ENCODE data around the gene AFF4. TPM values are rescaled to one million over a fixed set of nuclear protein-coding genes. Genes with fewer than 3 reads are reported as not detected.
"Not testable (repeated sequence)": the region's sequence is repeated elsewhere in the genome, so short reads cannot be mapped to it uniquely, and the experiment has no call there.

Gene AFF4
- polyA plus RNA-seq, 1 donor from 2014 or later = 60.6 TPM

GRCh38 chr5:132961887-132962286 is 1.5 kb downstream of the AFF4 start:
- Histone ChIP-seq H3F3A (ENCODE audit: insufficient read depth, low read length, poor library complexity, severe bottlenecking) (no peaks in the 10 kb centered on the region), H3K27ac (ENCODE audit: low read length) (peak overlapping the region; percentile 95), H3K9me2 (ENCODE audit: insufficient read depth, low read length) (no peaks in the 10 kb centered on the region), H4K20me1 (ENCODE audit: insufficient read depth) (no peaks in the 10 kb centered on the region), H3K36me3 (ENCODE audit: insufficient read depth, low read length) (no peaks in the 10 kb centered on the region), H3K79me2 (replicated peaks; ENCODE audit: insufficient read depth, low read length) (peaks cover 63% of the 10 kb centered on the region), H3K4me2 (ENCODE audit: low read length) (peak overlapping the region; percentile 91), H3K9ac (ENCODE audit: low read length) (peak overlapping the region; percentile 98), H2AFZ (ENCODE audit: low read depth, low read length) (peak overlapping the region; percentile 83), H3K27me3 (ENCODE audit: insufficient read depth, low read depth, low read length) (no peaks in the 10 kb centered on the region), H3K4me3 (ENCODE audit: low read length) (peak overlapping the region; percentile 87), H3K9me3 (ENCODE audit: low read length) (no peaks in the 10 kb centered on the region)
- TF ChIP-seq, protein P1, sequence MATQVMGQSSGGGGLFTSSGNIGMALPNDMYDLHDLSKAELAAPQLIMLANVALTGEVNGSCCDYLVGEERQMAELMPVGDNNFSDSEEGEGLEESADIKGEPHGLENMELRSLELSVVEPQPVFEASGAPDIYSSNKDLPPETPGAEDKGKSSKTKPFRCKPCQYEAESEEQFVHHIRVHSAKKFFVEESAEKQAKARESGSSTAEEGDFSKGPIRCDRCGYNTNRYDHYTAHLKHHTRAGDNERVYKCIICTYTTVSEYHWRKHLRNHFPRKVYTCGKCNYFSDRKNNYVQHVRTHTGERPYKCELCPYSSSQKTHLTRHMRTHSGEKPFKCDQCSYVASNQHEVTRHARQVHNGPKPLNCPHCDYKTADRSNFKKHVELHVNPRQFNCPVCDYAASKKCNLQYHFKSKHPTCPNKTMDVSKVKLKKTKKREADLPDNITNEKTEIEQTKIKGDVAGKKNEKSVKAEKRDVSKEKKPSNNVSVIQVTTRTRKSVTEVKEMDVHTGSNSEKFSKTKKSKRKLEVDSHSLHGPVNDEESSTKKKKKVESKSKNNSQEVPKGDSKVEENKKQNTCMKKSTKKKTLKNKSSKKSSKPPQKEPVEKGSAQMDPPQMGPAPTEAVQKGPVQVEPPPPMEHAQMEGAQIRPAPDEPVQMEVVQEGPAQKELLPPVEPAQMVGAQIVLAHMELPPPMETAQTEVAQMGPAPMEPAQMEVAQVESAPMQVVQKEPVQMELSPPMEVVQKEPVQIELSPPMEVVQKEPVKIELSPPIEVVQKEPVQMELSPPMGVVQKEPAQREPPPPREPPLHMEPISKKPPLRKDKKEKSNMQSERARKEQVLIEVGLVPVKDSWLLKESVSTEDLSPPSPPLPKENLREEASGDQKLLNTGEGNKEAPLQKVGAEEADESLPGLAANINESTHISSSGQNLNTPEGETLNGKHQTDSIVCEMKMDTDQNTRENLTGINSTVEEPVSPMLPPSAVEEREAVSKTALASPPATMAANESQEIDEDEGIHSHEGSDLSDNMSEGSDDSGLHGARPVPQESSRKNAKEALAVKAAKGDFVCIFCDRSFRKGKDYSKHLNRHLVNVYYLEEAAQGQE (IDR thresholded peaks at IDR 0.05; ENCODE audit: borderline replicate concordance) = no peak
- TF ChIP-seq TAF1 (IDR thresholded peaks at IDR 0.05; ENCODE audit: low read depth) (no peak), EP300 (conservative IDR thresholded peaks at IDR 0.05; ENCODE audit: poor library complexity, severe bottlenecking) (no peak), MXI1 (conservative IDR thresholded peaks at IDR 0.05; ENCODE audit: poor library complexity, severe bottlenecking) (no peak), RAD21 (conservative IDR thresholded peaks at IDR 0.05) (no peak), SMC3 (conservative IDR thresholded peaks at IDR 0.05; ENCODE audit: poor library complexity) (no peak), POLR2AphosphoS5 (IDR thresholded peaks at IDR 0.05) (no peak)

DNA sequence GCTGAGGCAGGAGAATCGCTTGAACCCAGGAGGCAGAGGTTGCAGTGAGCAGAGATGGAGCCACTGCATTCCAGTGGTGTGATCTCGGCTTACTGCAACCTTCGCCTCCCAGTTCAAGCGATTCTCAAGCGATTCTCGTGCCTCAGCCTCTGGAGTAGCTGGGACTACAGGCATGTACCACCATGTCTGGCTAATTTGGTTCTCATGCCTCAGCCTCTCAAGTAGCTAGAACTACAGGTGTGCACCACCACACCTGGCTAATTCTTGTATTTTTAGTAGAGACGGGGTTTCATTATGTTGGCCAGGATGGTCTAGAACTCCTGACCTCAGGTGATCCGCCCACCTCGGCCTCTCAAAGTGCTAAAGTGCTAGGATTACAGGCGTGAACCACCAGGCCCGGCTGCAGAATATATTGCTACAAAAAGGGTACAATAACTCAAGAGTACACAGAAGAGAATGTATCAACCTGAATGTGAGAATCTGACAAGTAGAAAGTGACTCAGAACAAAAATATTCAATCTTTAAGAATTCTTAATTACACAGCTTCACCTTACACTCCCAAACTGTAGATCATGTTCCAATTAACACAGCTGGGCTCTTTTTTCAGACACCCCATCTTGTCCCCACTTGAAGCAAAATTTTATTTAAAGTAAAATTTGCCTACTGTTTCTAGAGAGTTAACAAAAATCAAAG is 2.2 kb downstream of the AFF4 start:
- not testable (repeated sequence) for H3F3A ChIP-seq (ENCODE audit: insufficient read depth, low read length, poor library complexity, severe bottlenecking); H3K9me2 ChIP-seq (ENCODE audit: insufficient read depth, low read length); H3K9me3 ChIP-seq (ENCODE audit: low read length); H3K27me3 ChIP-seq (ENCODE audit: insufficient read depth, low read depth, low read length); H4K20me1 ChIP-seq (ENCODE audit: insufficient read depth); H3K36me3 ChIP-seq (ENCODE audit: insufficient read depth, low read length); H2AFZ ChIP-seq (ENCODE audit: low read depth, low read length)
- Histone ChIP-seq H3K9ac (ENCODE audit: low read length) (peak overlapping the region; percentile 98), H3K4me2 (ENCODE audit: low read length) (peak overlapping the region; percentile 91), H3K79me2 (replicated peaks; ENCODE audit: insufficient read depth, low read length) (peaks cover 68% of the 10 kb centered on the region), H3K4me3 (ENCODE audit: low read length) (peak overlapping the region; percentile 87), H3K27ac (ENCODE audit: low read length) (peak overlapping the region; percentile 95)

DNA sequence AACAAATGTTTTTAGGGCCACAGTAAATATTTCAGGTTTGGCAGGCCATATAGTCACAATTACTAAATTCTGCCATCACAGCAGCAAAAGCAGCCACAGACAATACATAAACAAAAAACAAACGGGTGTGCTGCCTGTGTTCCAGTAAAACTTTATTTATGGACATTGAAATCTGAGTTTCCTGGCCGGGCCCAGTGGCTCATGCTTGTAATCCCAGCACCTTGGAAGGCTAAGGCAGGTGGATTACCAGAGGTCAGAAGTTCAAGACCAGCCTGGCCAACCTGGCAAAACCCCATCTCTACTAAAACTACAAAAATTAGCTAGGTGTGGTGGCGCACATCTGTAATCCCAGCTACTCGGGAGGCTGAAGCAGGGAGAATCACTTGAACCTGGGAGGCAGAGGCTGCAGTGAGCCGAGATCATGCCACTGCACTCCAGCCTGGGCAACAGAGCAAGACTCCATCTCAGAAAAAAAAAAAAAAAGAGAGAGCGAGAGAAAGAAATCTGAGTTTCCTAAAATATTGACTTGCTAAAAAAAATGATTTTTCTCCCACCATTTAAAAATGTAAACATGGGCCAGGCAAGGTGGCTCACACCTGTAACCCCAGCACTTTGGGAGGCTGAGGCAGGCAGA is 7.2 kb downstream of the AFF4 start:
- H3K36me3 ChIP-seq (ENCODE audit: insufficient read depth, low read length); H3K9ac ChIP-seq (ENCODE audit: low read length); H3K9me3 ChIP-seq (ENCODE audit: low read length); H3K27ac ChIP-seq (ENCODE audit: low read length); H2AFZ ChIP-seq (ENCODE audit: low read depth, low read length); H3K9me2 ChIP-seq (ENCODE audit: insufficient read depth, low read length); H3K4me2 ChIP-seq (ENCODE audit: low read length); H3F3A ChIP-seq (ENCODE audit: insufficient read depth, low read length, poor library complexity, severe bottlenecking); H3K4me3 ChIP-seq (ENCODE audit: low read length); H4K20me1 ChIP-seq (ENCODE audit: insufficient read depth); H3K27me3 ChIP-seq (ENCODE audit: insufficient read depth, low read depth, low read length): not testable (repeated sequence)
- H3K79me2 ChIP-seq (replicated peaks; ENCODE audit: insufficient read depth, low read length) = peaks cover 89% of the 10 kb centered on the region

All from neural cell (in vitro differentiated cells).